Measurements from ENCODE around the gene PPFIA4.
"Not testable (repeated sequence)": the region's sequence is repeated elsewhere in the genome, so short reads cannot be mapped to it uniquely, and the experiment has no call there.

The PPFIA4 gene

DNA sequence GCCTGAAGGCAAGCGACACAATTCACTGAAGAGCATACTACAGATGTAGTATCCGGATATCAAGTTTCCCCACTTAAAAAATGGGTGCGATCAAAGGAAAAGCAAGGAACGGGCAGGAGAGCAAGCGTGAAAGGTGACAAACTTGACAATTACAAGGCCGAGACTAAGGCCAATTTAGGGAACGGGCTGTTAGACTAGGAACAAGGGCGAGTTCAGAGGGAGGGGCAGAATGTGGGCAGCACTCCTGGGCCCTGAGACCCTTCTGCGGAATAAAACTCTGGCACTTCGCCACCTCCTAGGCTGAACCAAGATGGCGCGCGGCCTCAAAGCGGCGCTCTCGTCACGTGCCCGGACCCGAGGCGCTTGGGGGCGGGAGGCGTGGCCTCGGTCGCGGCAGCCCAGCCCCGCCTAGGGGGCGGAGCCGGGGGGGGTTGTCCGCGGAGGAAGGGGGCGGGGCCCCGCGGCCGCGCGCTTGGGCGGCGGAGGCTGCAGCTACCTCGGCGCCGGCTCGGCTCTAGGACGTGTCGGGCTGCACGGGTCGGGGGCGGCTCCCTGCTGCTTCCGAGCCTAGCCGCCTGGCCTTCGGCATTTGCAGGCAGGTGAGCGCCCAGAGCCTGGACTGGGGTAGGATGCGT, at the start of gene PPFIA4:
PPFIA4 (plus strand) TSS at position 461 of the 635 bp plus-strand sequence. CDS start 12,518 bp downstream, outside the sequence.
- no peak for DNase-seq (ENCODE audit: low read depth)

- no peak for DNase-seq (ENCODE audit: low read depth)
Observed at GRCh38 chr1:202976633-202977032, 49.7 kb upstream of the PPFIA4 start.

- no peak for DNase-seq (ENCODE audit: low read depth)
Observed at GRCh38 chr1:202979459-202979858, 46.8 kb upstream of the PPFIA4 start.

DNA sequence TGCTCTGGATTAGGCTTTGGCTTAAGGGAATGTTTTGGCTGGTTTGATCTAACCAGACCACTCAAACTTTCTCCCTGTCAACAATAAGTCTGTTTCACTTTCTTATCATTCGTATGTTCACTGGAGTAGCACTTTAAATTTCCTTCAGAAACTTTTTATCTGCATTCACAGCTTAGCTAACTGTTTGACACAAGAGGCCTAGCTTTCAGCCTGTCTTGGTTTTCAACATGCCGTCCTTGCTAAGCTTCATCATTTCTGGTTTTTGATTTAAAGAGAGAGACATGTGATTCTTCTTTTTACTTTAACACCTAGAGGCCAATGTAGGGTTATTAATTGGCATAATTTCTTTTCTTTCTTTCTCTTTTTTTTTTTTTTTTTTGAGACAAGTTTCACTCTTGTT, 44.4 kb upstream of the PPFIA4 start:
- DNase-seq (ENCODE audit: low read depth): no peak

- no peak for DNase-seq (ENCODE audit: low read depth)
Observed at GRCh38 chr1:202982715-202983430, 43.4 kb upstream of the PPFIA4 start.

DNA sequence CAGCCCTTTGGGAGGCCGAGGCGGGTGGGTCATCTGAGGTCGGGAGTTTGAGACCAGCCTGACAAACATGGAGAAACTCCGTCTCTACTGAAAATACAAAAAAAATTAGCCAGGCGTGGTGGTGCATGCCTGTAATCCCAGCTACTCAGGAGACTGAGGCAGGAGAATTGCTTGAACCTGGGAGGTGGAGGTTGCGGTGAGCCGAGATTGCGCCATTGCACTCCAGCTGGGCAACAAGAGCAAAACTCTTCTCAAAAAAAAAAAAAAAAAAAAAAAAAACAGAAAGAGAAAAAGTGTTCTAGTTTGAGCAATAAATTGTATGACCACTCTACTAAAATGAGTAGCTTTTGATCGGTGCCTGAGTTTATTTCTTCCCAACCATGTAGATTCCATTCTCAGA, 40.2 kb upstream of the PPFIA4 start:
- DNase-seq (ENCODE audit: low read depth): not testable (repeated sequence)

- no peak for DNase-seq (ENCODE audit: low read depth)
Observed at GRCh38 chr1:202987255-202987654, 39.0 kb upstream of the PPFIA4 start.

DNA sequence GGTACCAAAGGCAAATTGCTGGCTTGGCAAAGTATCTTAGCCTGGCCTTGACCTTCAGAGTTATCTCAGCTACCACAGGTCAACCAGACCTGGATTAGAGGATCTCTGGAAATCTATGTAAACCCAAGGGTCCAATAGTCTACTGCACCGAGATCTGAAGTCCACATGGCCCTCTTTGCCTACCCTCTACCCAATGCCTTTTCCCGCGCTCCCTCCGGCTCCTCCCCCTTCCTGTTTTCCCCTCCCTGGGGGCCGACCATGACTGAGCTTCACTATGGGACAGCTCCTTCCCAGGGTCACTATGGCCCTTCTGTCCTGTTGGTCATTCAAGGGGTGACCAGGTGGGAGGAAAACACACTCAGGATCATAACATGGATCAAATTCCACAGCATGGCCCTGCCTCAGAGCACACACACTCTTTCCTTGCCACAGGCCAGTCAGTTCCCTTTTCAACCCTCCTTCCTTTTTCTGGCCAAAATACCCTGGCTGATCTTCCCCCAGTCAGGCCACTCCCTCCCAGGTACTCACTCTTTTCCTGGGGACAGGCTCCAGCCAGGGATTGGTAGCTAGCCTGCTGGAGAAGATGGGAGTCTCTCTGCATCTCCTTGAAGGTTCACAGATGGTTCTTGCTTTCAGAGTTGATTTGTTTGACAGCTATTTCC, 38.2 kb upstream of the PPFIA4 start:
- no peak for DNase-seq (ENCODE audit: low read depth)

DNA sequence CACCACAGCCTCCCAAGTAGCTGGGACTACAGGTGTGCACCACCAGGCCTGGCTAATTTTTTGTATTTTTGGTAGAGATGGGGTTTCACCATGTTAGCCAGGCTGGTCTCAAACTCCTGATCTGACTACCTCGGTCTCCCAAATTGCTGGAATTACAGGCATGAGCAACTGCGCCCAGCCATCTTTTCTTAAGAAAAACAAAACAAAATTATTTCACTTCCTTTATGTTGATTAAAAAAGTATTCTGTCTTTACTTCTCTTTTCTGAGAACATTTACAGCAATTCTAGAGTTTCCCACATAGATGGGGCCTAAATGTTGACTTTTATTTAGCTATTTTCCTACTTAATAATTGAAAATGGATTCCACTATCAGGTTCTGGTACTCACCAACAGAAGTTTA, 36.4 kb upstream of the PPFIA4 start:
- no peak for DNase-seq (ENCODE audit: low read depth)

GRCh38 chr1:202991112-202991511, 35.2 kb upstream of the PPFIA4 start:
- DNase-seq (ENCODE audit: low read depth): no peak

DNA sequence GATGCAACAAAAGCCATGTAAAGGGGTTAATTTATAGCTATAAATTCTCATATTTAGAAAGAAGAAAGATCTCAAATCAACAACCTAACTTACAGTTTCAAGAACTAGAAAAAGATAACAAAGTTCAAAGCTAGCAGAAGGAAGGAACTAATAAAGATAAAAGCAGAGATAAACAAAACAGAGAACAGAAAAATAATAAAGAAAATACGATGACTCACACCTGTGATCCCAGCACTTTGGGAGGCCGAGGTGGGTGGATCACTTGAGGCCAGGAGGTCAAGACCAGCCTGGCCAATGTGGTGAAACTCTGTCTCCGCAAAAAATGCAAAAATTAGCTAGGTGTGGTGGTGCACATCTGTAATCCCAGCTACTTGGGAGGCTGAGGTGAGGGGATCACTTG, 31.5 kb upstream of the PPFIA4 start:
- DNase-seq (ENCODE audit: low read depth): no peak

GRCh38 chr1:202998836-202999750, 27.2 kb upstream of the PPFIA4 start:
- peak; percentile 9 for DNase-seq (ENCODE audit: low read depth)

GRCh38 chr1:203000217-203000944, 25.9 kb upstream of the PPFIA4 start:
- no peak for DNase-seq (ENCODE audit: low read depth)

DNA sequence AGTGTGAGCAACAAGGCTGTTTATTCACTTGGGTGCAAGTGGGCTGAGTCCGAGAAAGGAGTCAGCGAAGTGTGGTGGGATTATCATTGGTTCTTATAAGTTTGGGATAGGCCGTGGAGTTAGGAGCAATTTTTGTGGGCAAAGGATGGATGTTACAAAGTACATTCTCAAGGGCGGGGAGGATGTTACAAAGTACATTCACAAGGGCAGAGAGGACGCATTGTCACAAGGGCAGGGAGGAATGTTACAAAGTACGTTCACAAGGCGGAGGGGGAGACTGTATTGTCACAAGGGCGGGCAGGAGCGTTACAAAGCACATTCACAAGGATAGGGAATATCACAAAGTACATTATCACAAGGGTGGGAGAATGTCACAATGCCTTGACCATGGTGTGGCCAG, 24.3 kb upstream of the PPFIA4 start:
- no peak for DNase-seq (ENCODE audit: low read depth)

DNA sequence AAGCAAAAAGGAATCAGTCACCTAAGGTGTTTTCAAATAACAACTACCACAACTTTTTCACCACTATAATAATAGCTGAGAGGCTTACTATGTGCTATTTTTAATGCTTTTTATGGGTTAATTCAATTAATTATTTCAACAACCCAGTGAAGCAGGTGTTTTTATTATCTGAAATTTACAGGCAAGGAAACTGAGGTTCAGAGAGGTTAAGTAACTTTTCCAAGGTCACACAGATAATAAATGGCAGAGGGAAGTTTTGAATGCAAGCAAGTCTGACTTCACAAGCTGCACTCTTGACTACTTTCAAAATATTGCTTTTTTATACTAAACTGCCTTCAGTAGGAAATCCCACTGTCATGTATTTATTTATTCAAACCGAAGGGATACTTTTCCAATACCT, 23.3 kb upstream of the PPFIA4 start:
- no peak for DNase-seq (ENCODE audit: low read depth)

DNA sequence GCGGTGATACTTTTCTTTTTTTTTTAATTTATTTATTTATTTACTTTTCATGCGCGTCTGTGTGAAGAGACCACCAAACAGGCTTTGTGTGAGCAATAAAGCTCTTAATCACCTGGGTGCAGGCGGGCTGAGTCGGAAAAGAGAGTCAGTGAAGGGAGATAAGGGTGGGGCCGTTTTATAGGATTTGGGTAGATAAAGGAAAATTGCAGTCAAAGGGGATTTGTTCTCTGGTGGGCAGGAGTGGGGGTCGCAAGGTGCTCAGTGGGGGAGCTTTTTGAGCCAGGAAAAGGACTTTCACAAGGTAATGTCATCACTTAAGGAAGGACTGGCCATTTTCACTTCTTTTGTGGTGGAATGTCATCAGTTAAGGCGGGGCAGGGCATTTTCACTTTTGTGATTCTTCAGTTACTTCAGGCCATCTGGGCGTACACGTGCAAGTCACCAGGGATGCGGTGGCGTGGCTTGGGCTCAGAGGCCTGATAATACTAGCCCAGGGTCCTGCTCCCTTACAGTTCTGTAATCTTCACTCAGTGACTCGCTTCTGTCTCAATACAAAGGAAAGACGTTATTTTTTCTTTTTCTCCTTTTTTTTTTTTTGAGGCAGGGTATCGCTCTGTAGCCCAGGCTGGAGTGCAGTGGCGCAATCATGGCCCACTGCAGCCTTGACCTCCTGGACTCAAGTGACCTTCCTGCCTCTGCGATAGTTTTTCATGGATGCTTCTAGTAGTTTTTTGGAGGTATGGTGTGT, 20.7 kb upstream of the PPFIA4 start:
- not testable (repeated sequence) for DNase-seq (ENCODE audit: low read depth)

- peak; percentile 86 for DNase-seq (ENCODE audit: low read depth)
Observed at GRCh38 chr1:203006948-203007871, 19.1 kb upstream of the PPFIA4 start, which contains the start of gene TMEM183A. Gene TMEM183A, plus strand, starts transcription at chr1:203007374. Its CDS starts 92 bp downstream, at chr1:203007466.

DNA sequence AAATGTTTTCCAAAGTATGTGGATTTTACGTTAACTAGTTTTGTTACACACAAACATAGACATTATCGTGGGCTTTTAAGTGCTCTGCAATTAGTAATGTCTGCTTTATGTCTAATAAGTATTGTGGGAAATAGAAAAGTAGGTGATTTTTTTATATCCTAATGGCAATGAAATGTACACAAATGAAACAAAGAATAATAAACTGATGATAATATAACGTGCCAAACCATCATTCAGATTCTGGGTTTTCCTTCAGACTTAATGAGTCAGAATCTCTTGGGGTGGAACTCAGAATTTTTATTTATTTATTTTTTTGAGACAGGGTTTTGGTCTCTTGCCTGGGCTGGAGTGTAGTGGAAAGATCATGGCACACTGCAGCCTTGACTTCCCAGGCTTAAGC, 17.1 kb upstream of the PPFIA4 start:
- DNase-seq (ENCODE audit: low read depth): no peak

DNA sequence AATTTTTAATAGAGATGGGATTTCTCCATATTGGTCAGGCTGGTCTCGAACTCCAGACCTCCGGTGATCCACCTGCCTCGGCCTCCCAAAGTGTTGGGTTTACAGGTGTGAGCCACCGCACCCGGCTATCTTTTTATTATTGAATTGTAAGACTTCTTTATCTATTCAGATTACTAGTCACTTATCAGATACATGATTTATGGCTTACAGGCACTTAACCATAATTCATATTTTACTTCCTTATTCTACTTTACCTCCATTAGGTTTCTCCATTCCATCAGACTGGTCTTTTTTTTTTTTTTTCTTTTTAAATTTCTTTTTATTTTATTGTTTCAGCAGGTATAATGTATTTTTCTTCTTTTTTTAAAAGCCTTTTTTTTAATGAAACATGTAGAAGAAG, 14.7 kb upstream of the PPFIA4 start:
- no peak for DNase-seq (ENCODE audit: low read depth)

DNA sequence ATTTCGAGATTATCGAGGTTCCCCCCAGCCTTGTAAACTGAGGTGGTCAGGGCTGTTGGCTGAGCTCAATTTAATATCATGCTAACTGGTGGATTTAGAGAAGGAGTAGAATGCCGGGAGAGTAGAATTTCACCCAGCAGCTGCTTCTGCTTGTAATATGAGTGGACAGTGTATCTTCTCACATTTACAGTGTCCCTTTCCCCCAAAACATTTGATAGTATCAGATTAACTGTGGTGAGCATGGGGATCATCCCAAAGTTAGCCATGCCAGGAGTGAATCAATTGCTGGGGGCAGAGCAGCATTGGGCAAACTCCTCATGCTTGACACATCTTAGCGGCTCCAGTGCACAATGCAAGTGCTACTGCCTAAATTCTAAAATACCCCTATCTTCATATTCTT, 9.2 kb upstream of the PPFIA4 start:
- no peak for DNase-seq (ENCODE audit: low read depth)

Measured in non-pigmented ciliary epithelial cell (primary cell).